ENCODE data around the gene LCAT. TPM values are rescaled to one million over a fixed set of nuclear protein-coding genes. Genes with fewer than 3 reads are reported as not detected.

LCAT gene
- total RNA-seq, 1 donor from 2014 or later, result 16.0 TPM

DNA sequence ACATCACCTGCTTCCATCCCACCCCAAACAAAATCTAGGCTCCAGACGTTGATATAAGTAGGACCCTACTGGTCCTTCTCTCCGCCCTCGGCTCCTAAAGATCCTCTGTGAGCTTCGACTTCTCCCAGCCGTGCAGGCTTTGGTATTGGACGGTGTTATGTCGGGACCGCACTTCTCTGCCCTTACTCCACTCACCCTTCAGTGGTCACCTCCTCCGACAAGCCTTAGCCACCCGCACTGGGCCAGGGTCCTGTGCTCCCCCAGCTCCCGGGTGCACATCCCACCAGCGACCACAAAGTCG, 8.9 kb downstream of the LCAT start:
- intact Hi-C loops (cut with micrococcal nuclease), result loop anchor here (1.0 to 5.0 kb wide), 18 partner anchors 33 to 512 kb away; partner anchors contain the start of genes ACD, CTCF, DDX28 and DUS2

DNA sequence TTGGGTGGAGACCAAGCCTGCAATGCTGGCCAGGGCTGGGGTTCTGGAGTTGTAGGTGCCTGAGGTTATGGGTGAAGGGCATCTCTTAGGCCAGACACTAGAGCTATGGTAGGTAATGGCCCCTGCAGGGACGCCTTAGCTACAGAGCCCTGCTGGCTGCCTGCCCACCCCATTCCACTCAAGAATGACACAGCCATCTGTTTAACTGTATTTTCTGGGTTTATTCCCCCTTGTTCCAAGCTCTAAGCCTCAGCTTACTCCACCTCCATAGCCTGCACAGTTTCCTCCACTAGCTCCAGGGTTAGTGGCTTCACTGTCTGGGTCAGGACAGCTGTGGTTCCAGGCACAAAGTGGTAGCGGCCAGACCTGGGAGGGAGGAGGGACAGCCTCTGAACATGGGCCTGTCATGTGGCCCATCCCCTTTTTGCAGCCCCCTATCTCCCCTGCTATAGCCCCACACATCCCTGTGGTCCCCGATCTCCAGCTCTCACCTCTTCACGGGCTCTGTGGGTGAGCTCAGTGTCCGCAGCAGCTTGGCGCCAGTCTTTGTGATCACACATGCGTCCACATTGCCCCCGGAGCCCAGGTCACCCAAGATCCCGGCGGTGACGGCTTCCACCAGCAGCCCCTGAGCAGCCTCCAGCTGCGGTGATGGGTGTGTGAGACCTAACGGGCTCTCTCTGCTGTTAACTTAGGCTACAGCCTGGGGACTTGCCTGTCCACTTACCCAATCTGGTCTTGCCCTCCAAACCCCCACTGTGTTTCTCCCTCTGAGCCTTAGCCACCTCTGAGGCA, 9.4 kb downstream of the LCAT start:
- intact Hi-C loops (cut with micrococcal nuclease), result loop anchor here (1.0 to 5.0 kb wide), 18 partner anchors 34 to 513 kb away; partner anchors contain the start of genes ACD, CTCF, DDX28 and DUS2

DNA sequence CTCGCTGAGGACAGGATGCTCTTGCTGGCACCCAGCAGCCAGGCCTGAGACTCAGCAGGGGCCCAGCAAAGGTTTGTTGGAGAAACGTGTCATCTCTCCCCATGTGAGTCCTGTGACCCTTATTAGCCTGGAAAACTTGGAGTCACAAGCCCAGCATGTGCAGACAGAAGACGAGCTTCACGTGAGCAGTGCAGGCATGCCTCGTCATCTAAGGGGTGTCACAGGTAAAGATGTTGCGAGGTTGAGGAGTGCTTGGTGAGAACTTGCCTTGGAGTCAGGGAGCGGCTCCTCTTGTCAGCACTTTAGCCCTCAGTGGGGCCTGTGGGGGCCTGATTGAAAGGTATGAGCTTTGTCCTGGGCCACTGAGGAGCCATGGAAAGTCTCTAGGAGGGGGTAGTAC, 10.1 kb downstream of the LCAT start:
- intact Hi-C loops (cut with micrococcal nuclease), result no loop called here

DNA sequence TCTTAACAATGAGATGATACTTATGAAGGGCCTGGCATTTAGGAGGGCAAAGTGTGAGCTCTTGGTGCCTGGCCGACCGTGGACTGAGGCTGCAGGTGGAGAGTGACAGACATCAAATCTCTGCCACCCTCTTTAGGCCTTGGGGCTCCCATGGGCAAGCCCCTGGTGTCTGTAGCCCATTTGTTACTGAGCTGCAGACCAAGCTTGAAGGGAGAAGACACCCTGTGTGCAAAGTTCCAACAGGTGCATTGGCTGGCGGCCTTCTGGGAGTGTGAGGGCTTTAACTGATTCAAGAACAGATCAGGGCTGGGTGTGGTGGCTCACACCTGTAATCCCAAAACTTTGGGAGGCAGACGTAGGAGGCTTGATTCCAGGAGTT, 11.5 kb downstream of the LCAT start:
- intact Hi-C loops (cut with micrococcal nuclease), result no loop called here

DNA sequence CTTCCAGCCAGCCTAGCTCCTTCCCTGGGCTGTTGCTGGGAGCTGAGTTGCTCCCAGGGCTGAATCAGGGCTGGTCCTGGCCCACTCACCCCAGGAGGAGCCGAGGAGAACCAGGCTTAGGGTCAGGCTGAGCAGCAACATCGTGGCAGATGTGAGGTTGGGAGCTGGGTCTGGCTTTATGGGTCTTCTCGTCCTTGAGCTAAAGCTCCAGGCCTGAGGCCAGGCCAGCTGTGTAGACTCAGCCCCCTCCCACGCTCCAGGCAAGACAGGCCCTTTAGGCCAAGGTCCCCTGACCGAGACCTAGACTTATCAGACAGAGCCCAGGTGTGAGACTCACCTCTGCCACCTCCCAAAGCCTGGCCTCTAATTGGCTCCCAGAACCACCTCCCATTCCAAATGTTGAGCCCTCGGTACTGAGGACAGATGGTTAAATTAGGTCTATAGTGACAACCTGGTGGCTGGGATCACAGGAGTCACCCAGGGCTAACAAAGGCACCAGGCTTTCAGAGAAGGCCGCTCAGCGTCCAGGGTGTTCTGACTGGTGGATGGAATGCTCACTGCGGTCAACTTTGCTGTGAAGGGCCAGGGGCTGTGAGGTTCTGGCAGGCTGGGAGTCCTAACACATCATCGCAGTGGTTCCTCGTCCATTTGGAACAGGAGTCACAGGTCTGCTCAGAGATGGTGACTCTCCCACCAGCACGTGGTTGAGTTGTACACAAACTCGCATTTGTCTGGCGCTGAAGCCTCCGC, 12.0 kb downstream of the LCAT start, which contains the start of gene CTRL:
TSS of gene CTRL (minus strand) at position 151 of the 750 bp plus-strand sequence. CDS start at position 141, 10 bp downstream.
- intact Hi-C loops (cut with micrococcal nuclease), result no loop called here

DNA sequence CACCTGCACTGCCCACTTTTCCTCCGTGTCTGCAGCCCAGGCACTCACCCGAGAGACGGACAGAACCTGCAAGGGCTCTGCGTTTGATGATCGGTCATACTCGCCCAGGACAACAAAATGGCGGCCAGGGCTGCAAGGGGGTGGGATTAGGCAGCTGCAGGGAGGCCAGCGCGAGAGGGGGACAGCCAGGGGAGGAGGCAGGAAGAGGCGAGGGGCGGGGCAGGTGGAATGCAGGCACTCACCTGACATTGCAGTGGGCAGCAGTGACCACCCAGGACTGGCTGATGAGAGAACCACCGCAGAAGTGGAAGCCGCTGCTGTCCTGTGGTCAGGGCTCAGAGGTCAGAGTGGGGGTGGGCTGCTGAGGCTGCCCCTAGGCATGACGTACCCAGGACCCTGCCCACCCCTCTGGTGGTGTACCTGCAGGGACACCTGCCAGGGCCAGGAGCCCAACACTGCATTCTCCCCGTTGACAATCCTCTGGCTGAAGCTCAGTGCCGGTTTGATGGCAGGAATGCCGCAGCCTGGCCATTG, 13.2 kb downstream of the LCAT start:
- intact Hi-C loops (cut with micrococcal nuclease), result no loop called here

DNA sequence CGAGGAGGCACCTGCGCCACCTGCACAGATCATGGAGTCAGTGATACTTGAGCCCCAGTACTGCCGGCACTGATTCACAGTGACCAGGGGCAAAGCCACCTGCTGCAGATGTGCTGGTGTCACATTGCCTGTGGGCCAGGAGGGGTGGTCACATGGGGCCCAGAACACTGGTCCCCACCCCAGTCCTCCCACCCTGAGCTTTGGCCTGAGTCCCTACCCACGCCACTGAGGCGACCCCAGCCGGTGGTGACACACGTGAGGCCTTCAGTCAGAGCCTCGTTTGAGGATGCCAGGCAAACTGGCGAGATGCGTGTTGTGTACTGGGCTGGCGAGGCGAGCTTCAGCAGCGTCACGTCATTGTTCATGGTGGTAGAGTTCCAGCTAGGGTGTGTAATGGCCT, 13.7 kb downstream of the LCAT start:
- intact Hi-C loops (cut with micrococcal nuclease), result no loop called here

DNA sequence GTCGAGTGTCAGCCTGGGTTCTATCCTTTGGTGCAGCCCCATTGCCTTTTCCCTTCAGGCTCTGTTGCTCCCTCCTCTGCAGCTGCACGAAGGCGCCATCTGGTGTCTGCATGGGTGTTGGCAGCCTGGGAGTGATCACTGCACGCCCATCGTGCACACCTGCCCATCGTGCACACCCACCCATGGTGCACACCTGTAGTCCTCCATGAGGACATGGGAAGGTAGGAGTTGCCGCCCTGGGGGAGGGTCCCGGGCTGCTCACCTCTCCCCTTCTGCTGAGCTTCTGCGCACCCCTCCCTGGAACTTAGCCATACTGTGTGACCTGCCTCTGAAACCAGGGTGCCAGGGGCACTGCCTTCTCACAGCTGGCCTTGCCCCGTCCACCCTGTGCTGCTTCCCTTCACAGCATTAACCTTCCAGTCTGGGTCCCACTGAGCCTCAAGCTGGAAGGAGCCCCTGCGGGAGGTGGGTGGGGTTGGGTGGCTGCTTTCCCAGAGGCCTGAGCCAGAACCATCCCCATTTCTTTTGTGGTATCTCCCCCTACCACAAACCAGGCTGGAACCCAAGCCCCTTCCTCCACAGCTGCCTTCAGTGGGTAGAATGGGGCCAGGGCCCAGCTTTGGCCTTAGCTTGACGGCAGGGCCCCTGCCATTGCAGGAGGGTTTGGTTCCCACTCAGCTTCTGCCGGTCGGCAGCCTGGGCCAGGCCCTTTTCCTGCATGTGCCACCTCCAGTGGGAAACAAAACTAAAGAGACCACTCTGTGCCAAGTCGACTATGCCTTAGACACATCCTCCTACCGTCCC, 15.2 kb downstream of the LCAT start:
- intact Hi-C loops (cut with micrococcal nuclease), result loop anchor here (1.0 kb wide), 5 partner anchors 45 to 407 kb away; no protein-coding TSS in a partner anchor

DNA sequence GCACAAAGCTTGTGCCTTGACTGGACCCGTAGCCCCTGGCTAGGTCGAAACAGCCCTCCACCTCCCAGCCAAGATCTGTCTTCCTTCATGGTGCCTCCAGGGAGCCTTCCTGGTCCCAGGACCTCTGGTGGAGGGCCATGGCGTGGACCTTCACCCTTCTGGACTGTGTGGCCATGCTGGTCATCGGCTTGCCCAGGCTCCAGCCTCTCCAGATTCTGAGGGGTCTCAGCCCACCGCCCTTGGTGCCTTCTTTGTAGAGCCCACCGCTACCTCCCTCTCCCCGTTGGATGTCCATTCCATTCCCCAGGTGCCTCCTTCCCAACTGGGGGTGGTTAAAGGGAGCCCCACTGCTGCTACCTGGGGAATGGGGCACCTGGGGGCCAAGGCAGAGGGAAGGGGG, 15.8 kb downstream of the LCAT start:
- intact Hi-C loops (cut with micrococcal nuclease), result loop anchor here (1.0 kb wide), 5 partner anchors 45 to 407 kb away; no protein-coding TSS in a partner anchor

DNA sequence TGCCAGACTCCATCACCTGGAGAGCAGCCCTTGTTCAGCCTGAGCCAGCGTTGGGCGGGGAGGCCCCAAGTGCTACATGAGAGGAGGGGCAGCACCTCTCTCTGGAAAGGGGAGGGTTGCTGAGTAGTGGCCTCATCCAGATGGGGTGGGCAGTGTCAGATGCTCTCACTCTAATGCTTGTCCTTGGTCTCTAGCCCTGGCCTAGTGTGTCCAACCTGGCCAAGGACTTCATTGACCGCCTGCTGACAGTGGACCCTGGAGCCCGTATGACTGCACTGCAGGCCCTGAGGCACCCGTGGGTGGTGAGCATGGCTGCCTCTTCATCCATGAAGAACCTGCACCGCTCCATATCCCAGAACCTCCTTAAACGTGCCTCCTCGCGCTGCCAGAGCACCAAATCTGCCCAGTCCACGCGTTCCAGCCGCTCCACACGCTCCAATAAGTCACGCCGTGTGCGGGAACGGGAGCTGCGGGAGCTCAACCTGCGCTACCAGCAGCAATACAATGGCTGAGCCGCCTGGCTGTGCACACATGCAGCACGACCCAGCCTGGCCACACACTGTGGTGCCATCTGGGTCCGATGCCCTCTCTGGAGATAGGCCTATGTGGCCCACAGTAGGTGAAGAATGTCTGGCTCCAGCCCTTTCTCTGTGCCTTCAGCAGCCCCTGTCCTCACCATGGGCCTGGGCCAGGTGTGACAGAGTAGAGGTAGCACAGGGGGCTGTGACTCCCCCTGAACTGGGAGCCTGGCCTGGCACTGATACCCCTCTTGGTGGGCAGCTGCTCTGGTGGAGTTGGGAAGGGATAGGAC, 16.6 kb downstream of the LCAT start:
- intact Hi-C loops (cut with micrococcal nuclease), result no loop called here

DNA sequence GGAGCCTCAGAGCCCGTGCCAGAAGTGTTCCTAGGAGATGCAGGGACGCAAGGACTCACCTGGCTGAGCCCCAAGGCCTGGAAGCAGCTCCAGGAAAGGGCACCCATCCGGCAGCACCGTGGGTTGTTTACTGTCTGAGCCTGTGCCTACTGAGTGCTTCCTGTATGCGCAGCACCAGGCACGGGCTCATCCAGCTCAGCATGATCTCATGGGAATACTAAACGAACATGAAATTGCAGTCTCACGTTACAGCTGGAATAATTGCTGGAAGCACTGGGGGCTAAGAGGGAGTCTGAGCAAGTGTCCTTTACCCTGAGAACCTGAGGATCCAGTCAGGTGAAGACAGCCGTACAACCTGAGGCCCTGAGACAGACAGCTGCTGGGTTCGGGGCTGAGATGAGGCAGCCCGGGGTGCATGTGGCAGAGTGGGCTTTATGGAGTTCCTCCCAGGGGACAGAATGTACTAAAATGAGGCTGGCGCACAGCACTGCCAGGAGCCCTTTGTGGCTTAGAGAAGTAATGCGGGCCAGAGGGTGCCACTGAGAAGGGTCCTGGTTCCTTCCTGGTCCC, 17.7 kb downstream of the LCAT start:
- intact Hi-C loops (cut with micrococcal nuclease), result no loop called here

DNA sequence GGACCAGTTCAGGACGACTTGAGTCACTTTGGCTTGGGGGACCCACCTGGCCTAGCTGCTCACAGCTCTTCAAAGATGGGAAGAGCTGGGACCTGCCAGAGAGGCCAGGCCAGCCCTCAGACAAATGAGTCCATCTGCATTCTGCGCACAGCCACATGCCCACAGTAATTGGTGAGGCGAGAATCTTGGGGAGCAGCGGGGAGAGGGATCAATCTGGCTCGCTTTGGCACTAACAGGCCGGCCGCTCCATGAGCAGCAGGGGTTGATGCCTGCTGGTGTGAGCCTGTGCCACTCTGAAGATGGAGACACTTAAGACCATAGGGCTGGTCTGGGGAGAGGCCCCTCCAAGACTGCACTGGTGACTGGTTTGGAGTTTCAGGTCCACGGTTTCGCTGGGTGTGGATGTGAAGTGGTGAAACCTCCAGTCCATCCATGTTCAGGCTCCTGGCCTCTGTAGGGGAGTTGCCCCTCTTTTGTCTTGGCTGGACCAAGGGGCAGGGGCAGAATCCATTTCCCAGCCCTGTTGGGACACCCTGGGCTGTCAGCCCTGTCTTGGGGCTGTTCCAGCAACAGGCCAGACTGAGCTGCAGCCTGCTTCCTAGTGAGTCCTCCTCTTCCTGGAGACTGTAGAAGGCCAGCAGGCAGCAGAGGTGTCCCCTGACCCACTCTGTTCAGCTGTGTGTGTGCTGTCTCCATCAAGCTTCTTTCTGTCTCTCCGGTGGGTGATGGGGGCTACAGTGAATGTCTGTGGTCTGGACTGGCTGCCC, 19.6 kb downstream of the LCAT start:
- intact Hi-C loops (cut with micrococcal nuclease), result no loop called here

DNA sequence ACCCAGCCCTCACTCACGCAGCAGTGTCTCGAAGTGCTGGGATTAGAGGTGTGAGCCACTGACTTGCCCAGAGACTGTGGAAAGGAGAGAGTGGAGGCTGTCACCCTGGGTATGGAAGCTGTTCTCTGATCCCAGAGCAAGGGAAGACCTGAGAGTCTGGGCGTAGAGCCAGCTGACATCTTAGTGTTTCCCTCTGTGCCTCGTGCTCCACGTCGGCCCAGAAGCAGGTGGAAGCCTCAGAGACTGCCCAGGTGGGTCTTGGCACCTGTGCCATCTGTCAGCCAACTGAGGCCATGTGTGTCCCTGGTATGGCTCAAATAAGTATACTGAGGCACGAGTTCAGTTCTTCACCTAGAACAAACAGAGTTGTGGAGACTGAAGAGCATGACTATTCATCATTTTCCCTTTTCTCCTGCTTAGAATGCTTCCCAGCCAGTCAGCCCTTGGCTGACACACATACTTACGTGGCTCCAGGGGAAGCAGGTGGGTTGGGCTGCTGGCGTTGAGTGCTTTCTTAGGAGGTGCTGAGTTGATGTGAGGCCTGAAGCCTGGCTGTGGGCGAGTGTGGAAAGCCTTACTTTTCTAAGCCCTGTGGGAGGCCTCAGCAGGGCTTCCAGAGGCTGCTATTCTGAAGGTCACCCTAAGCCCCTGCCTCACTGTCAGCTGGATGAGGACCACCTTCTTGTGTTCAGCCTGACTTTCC, 20.4 kb downstream of the LCAT start:
- intact Hi-C loops (cut with micrococcal nuclease), result no loop called here

DNA sequence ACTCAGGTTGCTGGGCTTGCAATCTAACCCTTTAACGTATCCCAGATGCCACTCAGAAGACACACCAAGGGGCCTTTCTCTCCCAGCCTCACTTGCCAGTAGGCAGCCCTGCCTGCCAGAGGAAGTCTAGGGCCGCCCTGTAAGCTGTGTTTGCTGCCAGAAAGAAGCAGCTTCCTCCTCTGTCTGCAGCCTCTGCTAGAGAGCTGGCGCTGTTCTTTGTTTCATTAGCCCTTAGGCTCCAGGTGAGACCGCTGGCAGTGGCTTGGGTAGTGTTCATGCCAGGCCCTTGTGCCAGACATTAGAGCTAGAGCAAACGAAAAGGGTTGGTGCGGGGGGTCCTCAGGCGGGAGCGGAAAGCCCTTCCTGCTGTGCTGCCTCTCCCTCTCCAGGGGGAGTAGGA, 21.2 kb downstream of the LCAT start:
- intact Hi-C loops (cut with micrococcal nuclease), result no loop called here

DNA sequence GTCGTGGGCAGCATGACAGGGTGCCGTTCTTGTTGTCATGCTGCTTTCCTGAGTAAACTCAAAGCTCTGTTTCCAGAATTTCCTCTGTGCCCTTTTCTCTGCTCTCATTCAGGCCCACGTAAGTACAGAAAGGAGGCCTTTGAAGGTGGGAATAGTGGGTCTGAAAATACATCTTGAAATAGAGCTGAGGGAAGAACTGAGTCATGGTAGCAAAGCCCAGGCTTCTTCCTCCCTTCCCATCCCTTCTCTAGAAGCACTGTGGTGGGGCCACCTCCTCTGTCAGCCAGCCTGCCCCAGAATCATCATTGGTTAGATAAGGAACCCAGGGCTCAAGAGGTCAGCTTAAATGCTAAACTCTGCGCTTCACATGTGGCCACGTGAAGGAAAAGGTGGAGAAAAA, 21.7 kb downstream of the LCAT start:
- intact Hi-C loops (cut with micrococcal nuclease), result no loop called here

DNA sequence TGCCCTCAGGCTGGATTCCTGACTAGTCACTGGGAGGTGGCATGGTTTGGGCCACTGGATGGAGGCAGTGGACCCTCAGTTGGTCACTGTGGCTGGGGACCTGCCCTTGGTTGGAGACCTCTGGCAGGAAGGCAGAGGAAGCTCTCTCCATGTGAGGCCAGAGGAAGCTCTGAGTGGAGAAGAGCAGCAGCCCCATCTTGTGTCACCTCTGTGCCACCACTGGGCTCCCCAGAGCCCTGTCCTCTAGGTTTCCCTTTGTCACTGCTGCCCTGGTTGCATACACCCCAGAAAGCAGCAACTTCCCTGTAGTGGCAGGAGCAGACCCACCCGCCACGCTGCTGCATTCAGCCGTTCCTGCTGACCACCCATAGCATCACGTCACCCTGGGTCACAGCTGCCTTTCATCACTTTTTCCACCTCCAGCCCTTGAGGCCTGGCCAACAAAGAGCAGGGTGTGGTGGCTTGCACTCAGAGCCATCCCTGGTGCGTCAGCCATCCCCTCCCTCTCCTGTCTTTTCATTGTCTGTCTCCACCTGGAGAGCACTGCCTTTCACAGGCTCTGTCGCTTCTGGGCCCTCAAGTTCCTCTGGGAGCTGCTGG, 24.2 kb downstream of the LCAT start:
- intact Hi-C loops (cut with micrococcal nuclease), result loop anchor here (2.0 kb wide), 1 partner anchor 103 kb away; no protein-coding TSS in a partner anchor

DNA sequence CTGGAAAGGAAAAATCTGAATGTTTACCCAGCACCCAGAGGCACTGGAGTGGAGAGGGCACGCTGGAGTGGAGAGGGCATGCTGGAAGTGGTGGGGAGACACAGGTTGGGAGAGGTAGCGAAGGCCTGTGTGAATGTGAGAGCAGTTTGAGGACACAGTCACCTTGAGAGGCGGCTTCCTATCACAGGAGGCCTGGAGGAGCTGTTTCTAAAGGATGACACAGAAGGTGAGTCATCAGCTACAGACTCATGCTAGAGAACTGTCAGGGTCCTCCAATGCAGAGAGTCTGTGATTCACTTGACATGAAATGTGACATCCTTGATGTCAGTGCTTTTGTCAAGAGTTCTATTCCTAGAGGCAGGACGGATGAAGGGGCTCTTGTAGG, 26.1 kb downstream of the LCAT start:
- intact Hi-C loops (cut with micrococcal nuclease), result loop anchor here (2.0 kb wide), 1 partner anchor 101 kb away; no protein-coding TSS in a partner anchor

DNA sequence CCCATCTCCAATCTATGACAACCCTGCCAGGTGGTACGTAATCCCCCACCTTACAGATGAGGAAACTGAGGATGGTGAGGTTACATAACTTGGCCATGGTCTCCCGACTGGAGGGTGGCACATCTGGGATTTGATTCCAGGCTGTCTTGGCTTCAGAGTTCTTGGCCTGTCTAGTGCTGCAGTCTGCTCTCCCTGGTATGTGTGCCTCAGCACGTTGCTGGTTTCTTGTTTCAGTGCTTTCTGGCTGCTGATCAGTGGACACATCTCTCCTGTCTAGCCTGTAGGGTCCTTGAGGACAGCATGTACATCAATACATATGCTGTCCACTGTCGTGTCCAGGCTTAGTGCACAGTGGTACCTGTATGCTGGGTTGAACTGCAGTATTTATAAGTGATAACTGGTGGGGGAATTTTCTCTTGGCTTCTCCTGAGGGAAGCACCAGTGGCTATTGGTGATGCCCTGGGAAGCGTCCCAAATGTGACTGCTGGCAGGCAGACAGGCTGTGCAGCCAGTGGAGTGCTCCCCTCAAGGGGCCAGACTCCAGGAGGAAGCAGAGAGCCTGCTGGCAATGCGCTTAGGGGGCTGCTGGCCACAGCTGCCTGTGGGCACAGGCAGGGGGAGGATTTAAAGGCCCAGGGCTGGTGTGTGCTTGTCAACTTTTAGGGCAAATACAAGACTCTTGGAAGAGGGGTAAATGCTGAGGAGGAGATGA, 26.6 kb downstream of the LCAT start:
- intact Hi-C loops (cut with micrococcal nuclease), result no loop called here

All from T-helper 1 cell treated with Interleukin-12 subunit alpha and Interleukin-12 subunit beta and Interleukin-4 antibody, amounts not matched to agents 30 ng/mL and 1 ng/mL, for 36 hours (primary cell).